Measurements from ENCODE around the gene GLS2. TPM values are rescaled to one million over a fixed set of nuclear protein-coding genes. Genes with fewer than 3 reads are reported as not detected.
"Not testable (repeated sequence)": the region's sequence is repeated elsewhere in the genome, so short reads cannot be mapped to it uniquely, and the experiment has no call there.

Gene GLS2
- total RNA-seq, 1 donor from 2014 or later: 0.55 TPM

DNA sequence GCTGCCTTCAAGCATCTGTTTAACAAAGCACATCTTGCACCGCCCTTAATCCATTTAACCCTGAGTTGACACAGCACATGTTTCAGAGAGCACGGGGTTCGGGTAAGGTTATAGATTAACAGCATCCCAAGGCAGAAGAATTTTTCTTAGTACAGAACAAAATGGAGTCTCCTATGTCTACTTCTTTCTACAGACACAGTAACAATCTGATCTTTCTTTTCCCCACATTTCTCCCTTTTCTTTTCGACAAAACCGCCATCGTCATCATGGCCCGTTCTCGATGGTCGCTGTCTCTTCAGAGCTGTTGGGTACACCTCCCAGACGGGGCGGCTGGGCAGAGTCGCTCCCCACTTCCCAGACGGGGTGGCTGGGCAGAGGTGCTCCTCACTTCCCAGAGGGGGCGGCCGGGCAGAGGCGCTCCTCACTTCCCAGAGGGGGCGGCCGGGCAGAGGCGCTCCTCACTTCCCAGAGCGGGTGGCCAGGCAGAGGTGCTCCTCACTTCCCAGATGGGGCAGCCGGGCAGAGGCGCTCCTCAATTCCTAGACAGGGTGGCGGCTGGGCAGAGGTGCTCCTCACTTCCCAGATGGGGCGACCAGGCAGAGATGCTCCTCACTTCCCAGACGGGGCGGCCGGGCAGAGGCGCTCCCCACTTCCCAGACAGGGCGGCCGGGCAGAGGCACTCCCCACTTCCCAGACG lies 5.6 kb upstream of the GLS2 start:
- intact Hi-C loops (cut with micrococcal nuclease): not testable (repeated sequence)

DNA sequence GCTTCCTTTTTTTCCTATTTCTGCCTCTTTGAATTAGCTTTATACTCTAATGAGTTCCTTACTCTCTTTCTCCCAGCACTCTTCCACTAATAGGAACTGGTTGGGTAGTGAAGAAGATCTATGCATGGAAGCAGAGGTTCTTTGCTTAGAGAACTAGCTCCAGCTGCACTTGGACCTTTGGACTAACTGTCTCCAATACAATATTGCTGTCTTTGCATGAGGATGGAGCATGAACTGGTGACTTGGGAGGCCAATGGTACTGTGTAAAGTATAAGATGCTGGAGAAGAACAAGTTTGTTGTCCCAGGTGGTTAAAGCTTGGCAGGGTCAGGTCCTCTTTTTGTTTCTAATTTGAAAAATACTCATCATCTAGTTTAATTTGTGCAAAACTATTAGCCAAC lies 2.4 kb upstream of the GLS2 start:
- intact Hi-C loops (cut with micrococcal nuclease): no loop called here

DNA sequence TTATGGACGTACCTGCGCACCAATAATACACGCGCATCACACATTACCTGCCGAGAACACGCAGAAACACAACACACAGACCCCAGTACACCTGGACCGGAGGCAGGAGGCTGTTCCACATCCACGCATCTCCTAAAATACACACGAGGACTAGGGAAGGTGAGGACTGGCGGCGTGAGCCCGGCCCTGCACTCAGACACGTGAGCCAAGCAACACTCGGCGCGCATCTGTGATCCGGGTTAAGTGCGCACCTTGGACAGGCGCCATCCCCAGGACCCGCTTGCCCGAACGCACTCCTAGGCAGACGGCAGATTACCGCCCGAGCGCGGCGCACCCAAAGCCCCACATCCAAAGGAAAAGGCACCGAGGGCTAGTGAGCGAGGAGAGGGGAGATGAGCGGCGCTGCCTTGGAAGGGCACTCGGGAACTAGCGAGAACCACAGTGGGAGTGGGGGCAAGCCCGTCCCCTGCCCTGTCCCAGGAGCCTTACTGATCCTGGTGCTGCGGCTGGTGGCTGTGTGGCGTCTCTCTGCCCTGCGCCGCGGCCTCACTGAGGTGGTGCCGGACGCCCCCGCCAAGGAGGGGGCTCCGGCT lies 417 bp downstream of the GLS2 start:
- intact Hi-C loops (cut with micrococcal nuclease): no loop called here

DNA sequence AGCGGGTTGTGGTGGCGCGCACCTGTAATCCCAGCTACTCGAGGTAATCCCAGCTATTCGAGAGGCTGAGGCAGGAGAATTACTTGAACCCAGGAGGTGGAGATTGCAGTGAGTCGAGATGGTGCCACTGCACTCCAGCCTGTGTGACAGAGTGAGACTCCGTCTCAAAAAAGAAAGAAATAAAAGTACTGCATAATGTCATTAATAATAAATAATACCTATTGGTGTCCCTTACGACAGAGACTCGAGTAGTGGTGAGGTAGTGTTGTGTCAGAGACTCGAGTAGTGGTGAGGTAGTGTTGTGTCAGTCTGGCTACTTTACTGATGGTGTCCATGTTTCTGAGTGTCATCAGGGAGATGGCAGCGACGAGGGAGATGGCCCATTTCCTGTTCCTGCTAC lies 1.3 kb downstream of the GLS2 start:
- intact Hi-C loops (cut with micrococcal nuclease): no loop called here

DNA sequence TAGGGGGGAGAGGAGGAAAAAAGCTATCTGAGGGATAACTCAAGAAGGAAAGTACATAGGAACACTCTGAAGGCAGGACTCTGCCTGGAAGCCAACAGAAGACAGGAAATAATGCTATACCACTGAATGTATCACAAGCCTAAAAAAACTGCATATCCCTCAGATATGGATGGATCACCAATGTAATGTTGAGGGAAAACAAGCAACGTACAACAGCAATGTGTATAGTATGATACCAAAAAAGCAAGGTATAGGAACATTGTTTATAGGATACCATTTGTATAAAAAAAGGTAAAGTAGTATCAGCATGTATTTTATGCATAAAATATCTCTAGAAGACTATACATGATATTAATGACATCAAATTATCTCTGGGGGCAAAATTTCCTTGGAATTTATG lies 3.4 kb downstream of the GLS2 start:
- intact Hi-C loops (cut with micrococcal nuclease): no loop called here

DNA sequence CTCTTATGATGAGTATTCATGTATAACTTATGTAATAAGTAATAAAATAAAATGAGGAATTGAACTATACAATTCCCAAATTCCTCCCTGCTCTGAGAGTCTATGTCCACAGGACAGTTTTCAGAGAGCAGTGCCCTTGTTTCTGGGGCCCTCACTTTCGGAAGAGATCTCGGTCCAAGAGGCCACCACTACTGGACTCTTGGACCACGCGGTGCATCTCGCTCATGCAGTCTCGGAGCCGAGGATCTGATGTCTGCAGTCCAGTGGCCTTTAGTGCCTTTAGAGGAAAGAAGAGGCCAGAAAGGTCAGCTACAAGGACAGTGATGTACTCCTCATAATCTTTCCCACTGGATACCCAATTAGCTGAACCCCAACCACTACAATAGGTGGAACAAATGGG lies 8.3 kb downstream of the GLS2 start:
- intact Hi-C loops (cut with micrococcal nuclease): no loop called here

DNA sequence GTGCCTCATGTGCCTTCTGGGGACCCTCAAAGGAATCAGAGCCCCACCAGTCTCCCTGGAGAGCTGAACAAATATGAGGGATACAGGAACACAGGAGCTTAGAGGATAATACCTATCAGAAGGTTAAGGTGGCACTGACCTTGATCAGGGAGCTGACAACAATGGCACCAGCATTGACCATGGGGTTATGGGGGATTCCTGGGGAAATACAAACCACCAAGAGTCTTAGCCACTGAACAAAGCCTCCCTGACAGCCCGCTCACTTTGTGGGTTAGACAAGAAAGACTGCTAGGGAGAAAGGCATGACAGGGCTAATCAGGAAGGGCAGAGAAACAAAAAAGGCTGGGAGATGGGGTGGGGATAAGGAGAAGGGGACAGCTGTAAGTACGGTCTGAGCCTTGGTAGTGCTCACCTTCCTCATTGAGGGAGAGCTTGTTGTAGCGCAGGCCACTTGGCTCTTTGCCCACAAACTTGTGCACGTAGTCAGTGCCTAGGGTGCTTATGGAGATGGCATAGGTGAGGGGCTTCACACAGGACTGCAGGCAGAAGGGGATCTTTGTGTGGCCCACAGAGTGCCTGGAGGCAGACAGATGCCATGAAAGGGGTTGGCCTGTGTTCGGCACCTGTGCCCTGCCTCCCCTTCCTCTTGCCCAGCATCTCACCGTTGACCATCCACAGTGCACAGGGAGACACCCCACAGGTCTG lies 10.3 kb downstream of the GLS2 start:
- intact Hi-C loops (cut with micrococcal nuclease): no loop called here

DNA sequence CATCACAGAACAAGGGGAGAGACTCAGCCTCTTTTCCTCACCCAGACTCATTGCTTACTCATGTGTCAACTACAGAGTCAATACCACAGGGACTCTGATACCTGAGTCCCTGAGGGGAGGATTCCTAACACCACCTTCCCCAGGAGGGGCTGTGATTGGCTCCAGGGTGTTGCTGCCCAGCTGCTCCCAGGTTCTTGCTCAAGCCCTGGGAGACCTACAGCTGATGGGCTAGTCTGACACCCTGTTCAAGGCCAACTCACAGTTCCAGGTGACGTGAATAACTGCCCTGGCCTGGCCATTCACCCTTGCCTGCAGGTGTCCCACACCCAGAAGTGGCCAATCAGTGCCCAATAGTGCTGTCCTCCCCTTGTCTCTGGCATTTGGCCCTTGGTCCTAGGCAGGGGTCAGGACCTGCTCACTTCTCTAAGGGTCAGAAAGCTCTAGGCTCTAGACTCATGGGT lies 11.0 kb downstream of the GLS2 start:
- intact Hi-C loops (cut with micrococcal nuclease): no loop called here

DNA sequence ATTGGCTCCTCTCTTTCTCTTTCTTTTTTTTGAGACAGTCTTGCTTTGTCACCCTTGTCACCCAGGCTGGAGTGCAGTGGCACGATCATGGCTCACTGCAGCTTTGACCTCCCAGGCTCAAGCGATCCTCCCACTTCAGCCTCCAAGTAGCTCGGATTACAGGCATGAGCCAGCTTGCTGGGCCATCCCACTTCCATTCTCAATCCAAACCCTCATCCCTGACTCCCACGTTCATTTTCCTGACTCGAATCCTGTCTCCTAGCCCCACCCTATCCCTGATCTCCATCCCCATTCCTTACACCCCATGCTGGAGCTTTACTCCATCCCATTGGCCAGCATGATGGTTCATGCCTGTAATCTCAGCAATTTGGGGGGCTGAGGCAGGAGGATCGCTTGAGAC lies 11.8 kb downstream of the GLS2 start:
- intact Hi-C loops (cut with micrococcal nuclease): no loop called here

DNA sequence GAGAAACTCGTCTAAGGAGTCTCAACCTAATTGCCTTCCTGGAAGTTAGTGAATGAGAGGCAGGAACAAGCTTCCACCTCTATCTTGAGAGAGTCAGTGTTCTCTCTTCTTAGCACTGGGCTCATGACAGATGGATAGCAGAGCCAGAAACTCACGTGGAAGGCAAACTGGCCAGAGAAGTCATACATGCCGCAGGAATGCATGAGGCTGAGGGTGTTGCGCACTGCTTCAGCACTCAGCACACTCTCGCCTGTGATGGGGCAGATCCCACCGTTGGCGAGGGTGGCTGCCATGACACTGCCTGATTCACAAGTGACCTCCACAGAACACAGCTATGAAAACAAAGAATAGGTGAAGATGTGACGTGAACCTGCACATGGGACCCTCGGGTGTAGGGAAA lies 13.6 kb downstream of the GLS2 start:
- intact Hi-C loops (cut with micrococcal nuclease): no loop called here

DNA sequence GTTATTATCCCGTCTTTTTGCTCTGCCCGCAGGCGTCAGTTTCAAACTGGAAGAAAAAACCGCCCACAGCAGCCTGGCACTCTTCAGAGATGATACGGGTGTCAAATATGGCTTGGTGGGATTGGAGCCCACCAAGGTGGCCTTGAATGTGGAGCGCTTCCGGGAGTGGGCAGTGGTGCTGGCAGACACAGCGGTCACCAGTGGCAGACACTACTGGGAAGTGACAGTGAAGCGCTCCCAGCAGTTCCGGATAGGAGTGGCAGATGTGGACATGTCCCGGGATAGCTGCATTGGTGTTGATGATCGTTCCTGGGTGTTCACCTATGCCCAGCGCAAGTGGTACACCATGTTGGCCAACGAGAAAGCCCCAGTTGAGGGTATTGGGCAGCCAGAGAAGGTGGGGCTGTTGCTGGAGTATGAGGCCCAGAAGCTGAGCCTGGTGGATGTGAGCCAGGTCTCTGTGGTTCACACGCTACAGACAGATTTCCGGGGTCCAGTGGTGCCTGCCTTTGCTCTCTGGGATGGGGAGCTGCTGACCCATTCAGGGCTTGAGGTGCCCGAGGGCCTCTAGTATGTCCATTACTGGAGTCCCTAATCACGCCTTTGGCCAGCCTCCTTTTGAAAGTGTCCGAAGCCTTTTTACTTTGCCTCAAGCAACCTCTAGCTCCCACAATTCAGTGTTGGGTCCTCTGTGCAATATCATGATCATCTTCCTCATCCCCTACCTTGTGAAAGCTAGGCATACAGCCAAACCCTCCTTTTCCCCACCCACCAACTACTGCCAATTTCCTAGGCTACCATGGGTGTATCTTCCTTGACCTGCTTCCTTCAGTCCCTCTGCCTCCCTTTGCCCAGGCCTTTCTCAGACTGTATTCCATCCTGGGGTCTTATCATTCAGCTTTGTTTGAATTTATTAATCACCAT lies 18.7 kb downstream of the GLS2 start:
- intact Hi-C loops (cut with micrococcal nuclease): loop anchor here (2.0 to 10.0 kb wide), 3 partner anchors 168 to 494 kb away; partner anchors contain the start of genes CS, RAB5B and ZC3H10

DNA sequence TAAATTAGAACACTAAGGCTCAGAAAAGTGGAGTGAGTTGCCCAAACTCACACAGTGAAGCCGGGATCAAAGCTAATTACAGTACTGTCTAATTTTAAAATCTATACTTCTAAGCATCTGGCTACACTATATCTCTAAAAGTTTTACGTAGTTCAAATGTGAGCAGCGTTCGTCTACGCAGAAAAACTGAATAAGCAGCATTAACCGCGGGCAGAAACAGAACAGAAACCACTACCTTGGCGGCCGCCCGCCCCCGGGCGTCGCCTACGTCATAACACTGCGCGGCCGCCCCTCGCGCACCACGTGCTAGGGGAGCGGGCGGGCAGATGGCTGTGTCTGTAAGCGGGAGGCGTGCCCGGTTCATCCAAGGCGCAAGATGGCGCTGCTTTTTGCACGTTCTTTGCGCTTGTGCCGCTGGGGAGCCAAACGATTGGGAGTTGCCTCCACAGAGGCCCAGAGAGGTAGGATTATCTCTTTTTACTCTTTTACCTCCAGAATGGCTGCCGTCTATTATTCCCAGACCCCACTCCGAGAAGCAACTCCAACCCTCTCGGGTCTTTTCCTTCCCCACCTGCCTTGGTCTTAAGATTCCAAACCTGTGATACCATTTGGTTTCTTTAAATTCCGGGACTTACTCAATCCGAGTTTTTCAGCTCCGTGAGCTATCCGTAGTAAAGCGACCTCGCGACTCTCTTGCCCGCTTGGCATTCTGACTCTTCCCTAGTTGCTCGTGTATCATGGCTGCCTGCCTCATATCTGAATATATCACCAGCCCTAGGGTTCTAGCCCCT lies 19.6 kb downstream of the GLS2 start, which contains the start of gene SPRYD4:
TSS of gene SPRYD4 (plus strand) at position 363 of the 791 bp plus-strand sequence. CDS start at position 377, 14 bp downstream.
- intact Hi-C loops (cut with micrococcal nuclease): loop anchor here (1.0 to 10.0 kb wide), 6 partner anchors 19 to 494 kb away; partner anchors contain the start of genes CS, RAB5B, STAT2 and TIMELESS

DNA sequence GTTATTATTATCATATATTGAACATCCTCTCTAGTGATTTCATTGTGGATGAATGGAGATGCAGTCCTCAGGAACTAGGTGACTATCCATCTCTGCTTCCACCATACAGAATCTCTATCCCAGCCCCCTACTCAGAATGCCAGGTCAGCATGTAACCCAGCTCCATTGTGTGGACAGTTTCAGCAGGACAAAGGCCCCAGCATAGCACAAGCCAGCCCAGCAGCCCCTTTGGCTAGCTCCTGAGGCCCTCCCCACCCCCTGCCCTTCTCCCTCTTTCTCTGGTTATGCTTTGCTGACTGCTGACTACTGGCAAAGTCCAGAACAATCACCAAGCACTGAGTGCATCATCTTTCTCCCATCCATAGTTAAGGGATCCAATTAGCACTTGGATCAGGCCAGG lies 25.4 kb downstream of the GLS2 start:
- intact Hi-C loops (cut with micrococcal nuclease): loop anchor here (5.0 to 10.0 kb wide), 2 partner anchors 255 to 488 kb away; partner anchors contain the start of gene RAB5B

DNA sequence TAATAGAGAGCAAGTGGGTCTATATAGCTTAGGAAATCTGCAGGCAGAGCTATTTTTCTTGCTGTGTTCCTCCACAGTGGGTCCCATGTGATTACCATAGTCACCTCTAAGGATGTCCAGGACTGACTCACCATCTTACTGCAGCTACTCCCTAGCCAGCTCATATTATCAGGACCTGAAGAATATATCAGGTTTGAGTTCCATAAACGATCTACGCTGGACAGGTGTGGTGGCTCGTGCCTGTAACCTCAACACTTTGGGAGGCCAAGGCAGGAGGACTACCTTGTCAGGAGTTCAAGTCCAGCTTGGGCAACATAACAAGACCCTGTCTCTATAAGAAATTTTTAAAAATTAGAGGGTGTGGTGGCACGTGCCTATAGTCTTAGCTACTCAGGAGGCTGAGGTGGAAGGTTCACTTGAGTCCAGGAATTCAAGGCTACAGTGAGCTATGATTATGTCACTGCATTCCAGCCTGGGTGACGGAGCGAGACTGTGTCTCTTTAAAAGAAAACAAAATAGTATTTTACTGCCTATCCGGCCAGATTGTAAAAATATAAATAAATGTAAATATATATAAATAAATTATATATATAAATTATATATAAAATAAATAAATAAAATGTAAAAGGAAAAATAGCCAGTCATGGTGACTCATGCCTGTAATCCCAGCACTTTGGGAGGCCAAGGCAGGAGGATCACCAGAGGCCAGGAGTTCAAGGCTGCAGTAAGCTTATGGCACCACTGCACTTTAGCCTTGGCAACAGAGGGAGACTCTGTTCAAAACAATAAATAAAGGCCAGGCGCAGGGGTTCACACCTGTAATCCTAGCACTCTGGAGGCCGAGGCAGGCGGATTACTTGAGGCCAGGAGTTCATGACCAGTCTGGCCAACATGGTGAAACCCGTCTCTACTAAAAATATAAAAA lies 26.5 kb downstream of the GLS2 start:
- intact Hi-C loops (cut with micrococcal nuclease): loop anchor here (5.0 to 10.0 kb wide), 2 partner anchors 254 to 487 kb away; partner anchors contain the start of gene RAB5B

DNA sequence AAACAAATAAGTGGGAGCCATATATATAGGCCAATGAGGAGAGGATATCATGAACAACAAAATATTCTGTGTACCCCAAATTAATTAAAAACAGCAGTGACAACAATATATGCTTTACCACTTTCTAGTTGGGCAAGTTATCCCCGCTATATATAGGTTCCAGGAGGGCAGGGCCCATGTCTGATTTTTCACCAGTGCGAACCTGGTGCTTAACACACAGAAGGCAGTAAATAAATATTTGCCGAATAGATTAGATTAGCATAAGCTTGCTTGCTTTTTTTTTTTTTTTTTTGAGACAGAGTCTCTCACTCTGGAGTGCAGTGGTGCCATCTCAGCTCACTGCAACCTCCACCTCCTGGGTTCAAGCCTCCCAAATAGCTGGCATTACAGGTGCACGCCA lies 30.1 kb downstream of the GLS2 start:
- intact Hi-C loops (cut with micrococcal nuclease): no loop called here

DNA sequence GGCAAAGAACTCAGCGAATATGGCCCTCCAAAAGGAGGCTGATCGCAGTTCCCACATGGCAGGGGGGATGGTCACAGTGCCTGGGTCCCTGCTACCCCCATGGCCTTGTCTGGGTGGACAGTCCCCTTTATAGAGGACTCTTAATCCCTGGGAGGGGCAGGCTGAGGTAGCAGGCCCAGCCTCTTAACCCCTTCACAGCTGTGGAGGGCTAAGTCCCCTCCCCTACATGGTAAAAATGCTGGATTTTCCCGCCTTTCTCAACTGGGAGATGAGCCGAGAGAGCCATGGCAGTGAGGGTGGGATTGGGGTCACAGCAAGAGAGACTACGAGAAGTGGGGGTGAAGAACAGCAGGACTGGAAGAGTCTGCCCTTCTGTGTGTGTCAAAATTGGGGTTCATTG lies 33.4 kb downstream of the GLS2 start, which contains the start of gene MIP:
TSS of gene MIP (minus strand) at position 101 of the 400 bp plus-strand sequence. CDS start at position 57, 44 bp downstream.
- intact Hi-C loops (cut with micrococcal nuclease): no loop called here

DNA sequence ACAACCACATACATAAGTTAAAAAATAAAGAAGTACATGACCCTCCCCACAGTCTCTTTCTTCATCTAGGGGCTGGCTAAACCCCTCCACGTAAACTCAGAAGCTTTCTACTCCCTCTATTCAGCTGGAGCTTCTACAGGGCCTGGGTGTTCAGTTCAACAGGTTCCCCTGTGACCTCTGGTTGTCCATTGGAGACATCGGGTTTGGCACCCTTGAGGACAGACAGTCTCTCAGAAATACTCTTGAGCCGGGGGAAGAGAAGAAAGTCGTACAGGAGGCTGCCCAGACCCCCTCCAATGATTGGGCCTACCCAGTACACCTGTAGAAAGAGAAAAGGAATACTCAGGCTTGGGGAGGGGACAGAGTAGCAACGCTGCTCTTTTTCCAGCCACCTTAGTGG lies 36.8 kb downstream of the GLS2 start:
- intact Hi-C loops (cut with micrococcal nuclease): no loop called here

DNA sequence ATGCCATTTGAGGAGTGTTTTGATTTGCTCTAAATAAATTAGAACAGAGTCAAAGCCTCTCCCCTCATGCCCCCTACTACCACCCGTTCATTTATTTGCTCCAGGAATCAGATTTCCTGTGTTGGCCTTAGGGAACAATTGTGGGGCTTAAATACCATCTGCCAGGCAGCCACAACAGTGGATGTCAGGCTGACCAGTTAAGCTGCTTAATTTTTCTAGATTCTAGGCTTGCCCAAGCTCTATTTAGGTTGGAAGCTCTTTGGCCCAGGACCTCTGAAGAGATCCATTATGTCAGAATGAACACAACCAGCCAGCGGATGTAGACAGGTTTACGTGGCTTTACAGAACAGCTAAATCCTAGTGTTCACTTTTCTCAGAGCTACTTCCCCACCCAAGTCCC lies 37.7 kb downstream of the GLS2 start:
- intact Hi-C loops (cut with micrococcal nuclease): no loop called here

DNA sequence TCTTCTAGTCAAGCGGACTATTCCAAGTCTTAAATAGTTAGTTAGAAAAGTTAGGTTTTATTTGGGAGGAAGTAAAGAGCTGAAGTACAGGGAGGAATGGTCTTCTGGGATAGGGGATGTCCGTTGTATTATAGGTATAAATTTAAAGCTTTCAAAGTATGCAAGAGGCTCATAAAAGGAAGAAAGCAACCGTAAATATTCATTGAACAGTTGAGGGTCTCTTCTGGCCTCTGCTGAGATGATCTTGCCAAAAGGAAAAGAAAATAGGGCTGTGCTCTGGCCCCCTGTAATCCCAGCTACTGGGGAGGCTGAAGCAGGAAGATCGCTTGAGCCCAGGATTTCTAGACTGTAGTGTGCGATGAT lies 38.4 kb downstream of the GLS2 start:
- intact Hi-C loops (cut with micrococcal nuclease): loop anchor here (1.0 to 5.0 kb wide), 5 partner anchors 19 to 322 kb away; partner anchors contain the start of genes ESYT1, SPRYD4 and STAT2
